COLO829 (cell line): Measurements from ENCODE around the gene LRRC70.
A peak's percentile ranks its signal among the peaks of the same experiment; 100 is the strongest.
"Not testable (repeated sequence)": the region's sequence is repeated elsewhere in the genome, so short reads cannot be mapped to it uniquely, and the experiment has no call there.

Source experiments
- DNase-seq: peaks from one replicate; pipeline ENCODE4 v3.0.0; 2012; ENCODE audit warnings: low spot score

LRRC70 gene

GRCh38 chr5:62578540-62578939, at the start of gene LRRC70:
Gene LRRC70, plus strand, starts transcription at chr5:62578819. Its CDS starts 620 bp downstream, at chr5:62579439.
- DNase-seq: peak; percentile 6

DNA sequence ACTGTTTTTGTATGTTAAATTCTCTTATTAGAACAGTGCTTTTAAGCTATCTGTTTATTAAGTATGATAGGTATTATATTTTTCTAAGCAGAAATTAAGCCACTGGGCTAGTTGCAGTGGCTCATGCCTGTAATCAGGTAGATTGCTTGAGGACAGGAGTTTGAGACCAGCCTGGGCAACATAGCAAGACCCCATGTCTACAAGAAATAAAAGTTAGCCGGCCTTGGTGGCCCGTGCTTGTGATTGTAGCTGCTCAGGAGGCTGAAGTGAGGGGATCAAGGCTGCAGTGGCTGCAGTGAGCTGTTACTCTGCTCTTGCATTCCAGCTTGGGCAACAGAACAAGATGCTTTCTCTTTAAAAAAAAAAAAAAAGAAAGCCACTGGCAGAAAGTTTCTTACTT, 45.0 kb upstream of the LRRC70 start:
- DNase-seq: no peak

- DNase-seq: no peak
These were observed 44.0 kb upstream of the LRRC70 start for GRCh38 chr5:62534461-62535236.

DNA sequence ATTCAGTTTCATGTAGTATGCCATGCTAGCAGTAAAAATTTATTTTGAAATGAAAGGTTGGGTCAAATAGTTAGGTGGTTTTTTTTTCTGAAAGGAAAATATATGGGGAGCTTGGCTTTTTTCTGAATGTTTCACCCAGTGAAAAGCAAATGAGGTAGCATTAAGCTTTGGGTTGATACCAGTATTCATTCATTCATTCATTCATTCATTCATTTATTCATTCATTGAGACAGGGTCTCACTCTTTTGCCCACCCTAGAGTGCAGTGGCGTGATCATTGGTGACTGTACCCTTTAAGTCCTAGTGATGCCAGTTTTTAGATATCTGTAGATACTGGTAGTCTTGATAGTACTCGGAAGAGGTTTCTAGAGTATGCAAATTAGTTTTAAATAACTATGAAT, 42.4 kb upstream of the LRRC70 start:
- no peak for DNase-seq

DNA sequence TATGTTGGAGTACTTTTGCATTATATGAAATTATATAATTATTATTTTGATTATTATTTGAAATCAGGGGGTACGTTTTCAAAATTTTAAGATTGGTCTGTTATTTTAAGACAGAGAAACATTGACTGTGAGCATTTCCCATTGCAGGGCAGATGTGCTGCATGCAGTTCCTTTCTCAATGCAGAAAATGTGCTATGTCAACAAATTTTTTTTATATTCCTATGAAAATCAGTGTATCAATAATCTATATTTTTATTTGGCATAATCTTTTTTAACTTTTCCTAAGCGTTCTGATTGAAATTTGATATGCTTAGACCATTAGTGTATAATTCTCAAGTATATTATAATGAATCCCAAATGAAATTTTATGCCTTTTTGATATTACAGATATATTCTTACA, 41.8 kb upstream of the LRRC70 start:
- no peak for DNase-seq

DNA sequence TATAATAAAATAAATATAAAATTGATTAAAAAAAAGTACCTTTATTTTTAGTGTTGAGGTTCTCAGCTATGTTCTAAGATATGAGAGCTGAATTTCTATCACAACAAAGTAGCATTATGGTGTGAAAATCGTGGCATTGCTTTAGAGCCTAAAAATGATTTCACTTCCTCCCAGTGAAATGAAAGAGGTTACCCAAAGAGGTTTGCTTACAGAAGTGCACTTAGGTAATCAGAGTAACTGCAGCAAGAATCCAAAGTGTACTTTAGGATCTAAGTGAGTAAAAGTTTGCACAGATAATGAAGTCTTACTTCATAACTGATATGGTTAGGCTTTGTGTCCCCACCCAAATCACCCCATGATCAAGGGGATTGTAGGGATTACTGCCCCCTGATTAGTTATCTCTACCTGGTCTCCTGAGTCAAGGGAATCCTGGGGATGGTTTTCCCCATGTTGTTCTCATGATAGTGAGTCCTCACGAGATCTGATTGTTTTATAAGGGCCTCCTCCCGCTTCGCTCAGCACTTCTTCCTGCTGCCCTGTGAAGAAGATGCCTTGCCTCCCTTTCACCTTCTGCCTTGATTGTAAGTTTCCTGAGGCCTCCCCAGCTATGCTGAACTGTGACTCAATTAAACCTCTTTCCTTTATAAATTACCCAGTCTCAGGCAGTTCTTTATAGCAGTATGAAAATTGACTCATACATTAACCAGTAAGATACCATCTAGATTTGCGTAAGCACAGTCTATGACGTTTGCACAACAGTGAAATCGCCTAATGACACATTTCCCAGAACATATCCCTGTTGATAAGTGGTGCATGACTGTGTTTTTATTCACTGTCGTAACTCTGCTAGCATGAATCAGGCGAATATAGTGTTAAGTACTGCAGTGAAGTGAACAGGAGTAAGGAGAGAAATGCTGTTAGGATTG, 40.3 kb upstream of the LRRC70 start:
- no peak for DNase-seq

GRCh38 chr5:62542720-62543119, 35.9 kb upstream of the LRRC70 start:
- no peak for DNase-seq

DNA sequence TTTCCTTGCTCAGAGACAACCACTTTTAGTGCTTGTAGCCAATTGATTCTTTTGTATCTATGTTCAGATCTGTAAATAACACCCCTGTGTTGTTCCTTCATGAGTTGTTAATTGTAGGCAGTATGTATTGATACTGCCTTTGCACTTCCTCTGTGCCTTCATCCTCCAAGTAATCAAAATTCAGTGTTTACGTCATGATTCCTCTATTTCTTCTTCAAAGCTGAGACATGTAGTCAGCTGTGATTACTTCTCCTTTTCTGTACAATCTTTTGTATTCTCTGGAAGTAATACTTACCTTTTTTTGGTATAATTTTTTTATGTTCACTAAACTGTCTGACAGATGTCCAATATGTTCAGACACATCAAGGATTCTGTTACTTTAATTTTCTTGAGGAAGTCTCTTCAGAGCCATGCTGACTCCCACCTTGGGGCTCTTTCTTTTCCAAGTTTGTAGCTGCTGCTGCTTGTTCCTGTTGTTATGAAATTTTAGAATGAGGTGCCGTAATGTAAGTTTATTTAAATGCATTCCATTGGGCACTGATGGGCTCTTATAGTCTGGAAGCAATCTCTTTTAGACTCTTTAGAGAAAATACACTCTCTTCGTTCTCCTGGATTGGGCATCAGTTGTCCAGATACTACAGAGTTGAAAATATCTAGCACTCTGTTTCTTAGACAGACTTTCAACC, 30.5 kb upstream of the LRRC70 start:
- DNase-seq: no peak

GRCh38 chr5:62550103-62550502, 28.5 kb upstream of the LRRC70 start:
- no peak for DNase-seq

DNA sequence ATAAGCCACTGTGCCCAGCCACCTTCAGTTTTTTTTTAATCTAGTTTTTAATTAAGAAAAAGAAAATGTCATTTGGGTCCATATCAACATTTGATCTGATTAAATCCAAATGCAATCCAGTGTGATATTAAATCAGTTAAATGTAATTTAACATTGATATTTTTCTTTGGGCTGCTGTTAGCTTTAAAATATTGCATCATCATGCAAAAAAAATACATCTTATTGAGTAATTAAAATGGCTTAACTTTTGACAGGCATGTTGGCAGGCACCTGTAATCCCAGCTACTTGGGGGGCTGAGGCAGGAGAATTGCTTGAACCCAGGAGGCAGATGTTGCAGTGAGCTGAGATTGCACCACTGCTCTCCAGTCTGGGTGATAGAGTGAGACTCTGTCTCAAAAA, 22.7 kb upstream of the LRRC70 start:
- no peak for DNase-seq

GRCh38 chr5:62558941-62559340, 19.7 kb upstream of the LRRC70 start:
- no peak for DNase-seq

GRCh38 chr5:62560786-62561185, 17.8 kb upstream of the LRRC70 start:
- DNase-seq: no peak

DNA sequence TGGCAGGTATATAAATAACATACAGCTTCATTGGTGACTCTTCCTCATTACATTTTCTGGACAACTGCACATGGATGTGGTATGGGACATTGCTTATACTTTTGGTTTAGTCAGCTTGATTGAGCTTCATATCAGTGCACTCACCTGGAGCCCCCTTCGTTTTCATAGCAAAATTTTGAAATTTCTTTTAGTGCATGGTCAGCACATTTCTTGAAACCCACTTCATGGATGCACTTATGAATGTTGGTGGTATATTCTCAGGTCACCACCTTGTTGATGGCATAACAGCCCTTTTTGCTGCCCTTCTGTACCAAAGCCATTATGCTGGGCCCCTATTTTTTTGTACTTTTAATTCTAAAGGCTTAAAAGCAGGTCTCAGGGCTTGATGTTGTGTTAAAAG, 16.7 kb upstream of the LRRC70 start:
- DNase-seq: no peak

- no peak for DNase-seq
These were observed 15.8 kb upstream of the LRRC70 start for GRCh38 chr5:62562867-62563266.

- no peak for DNase-seq
These were observed 14.5 kb upstream of the LRRC70 start for GRCh38 chr5:62564101-62564500.

DNA sequence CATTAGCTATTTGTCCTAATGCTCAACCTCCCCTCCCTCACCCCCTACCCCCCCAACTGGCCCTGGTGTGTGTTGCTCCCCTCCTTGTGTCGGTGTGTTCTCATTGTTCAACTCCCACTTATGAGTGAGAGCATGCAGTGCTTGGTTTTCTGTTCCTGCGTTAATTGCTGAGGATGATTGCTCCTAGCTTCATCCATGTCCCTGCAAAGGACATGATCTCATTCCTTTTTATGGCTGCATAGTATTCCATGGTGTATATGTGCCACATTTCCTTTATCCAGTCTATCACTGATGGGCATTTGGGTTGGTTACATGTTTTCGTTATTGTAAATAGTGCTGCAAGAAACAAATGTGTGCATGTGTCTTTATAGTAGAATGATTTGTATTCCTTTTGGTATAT, 12.9 kb upstream of the LRRC70 start:
- not testable (repeated sequence) for DNase-seq

DNA sequence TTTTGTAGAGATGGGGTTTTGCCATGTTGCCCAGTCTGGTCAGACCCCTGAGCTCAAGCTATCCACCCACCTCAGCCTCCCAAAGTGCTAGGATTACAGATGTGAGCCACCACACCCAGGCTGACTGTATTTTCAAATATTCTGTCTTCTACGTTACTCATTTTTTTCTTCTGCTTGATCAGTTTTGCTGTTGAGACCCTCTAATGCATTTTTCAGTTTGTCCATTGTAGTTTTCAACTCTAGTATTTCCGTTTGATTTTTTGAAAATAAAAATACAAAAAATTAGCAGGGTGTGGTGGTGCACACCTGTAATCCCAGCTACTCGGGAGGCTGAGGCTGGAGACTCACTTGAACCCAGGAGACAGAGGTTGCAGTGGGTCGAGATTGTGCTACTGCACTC, 10.5 kb upstream of the LRRC70 start:
- DNase-seq: no peak

- no peak for DNase-seq
These were observed 9.7 kb upstream of the LRRC70 start for GRCh38 chr5:62568800-62569432.

DNA sequence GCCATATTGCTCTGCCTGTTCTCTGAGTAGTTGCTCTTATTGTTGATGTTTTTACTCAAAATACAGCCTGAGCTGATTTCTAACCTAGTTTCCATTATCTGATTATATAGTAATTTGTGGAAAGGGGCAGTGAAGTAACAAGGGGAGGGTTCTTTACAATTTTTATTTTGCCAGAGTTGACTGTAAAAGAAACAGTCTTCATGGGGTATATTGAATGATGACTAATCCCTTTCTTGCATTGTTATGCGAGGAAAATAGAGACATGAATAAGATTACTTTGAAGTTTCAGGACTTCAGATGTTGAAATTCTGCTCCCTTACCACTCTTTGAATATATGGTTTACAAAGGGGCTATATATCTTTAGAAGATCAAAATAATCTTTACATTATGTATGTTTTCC, 9.1 kb upstream of the LRRC70 start:
- DNase-seq: no peak

DNA sequence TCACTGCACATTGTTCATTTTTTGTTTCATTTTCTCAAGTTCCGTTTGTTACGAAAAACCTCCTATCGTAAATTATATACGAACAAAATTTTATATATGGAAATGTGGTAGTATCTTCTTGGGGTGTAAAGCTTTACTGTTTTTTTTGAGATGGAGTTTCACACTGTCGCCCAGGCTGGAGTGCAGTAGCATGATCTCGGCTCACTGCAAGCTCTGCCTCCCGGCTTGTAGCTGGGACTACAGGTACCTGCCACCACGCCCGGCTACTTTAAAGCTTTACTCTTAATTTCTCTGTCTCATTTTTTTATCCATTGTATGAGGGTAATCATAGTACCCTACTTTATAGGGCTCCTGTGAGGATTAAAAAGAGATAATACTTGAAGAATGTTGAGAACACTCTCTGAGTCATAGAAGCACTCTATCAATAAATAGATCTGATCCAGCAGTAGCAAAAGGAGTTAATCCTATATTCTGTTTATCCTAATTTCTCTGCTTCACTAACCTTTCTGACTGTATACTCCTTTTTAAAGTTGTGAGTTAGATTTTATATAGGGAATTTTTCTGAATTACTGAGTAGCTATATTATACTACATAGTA, 5.6 kb upstream of the LRRC70 start:
- no peak for DNase-seq

GRCh38 chr5:62574599-62574998, 4.0 kb upstream of the LRRC70 start:
- no peak for DNase-seq

DNA sequence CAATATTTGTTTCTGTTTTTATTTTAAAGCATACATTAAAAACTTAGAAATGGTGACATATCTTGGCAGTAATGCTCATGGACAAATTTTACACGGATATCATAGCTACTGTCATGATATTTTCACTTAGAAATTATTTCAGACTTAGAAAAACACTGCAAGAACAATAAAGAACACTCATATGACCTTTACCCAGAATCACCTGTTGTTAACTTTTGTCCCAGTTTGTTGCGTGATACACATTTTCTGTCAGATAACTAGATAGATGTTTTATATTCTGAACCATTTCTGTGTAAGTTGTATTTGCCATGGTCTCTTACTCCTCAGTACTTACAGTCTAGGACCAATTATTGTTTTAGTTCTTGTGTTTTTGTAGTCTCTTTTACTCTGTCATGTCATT, 3.6 kb upstream of the LRRC70 start:
- DNase-seq: no peak
